HepG2 (cell line): Measurements from ENCODE around the gene PRKN. TPM values are rescaled to one million over a fixed set of nuclear protein-coding genes. Genes with fewer than 3 reads are reported as not detected.

Experiments
- ATAC-seq: fragments of 200-7000 bp; cut with Tn5 transposase; 3 replicates; pipeline ENCODE4 v1.9.1; 2020; ENCODE audit warnings: mild to moderate bottlenecking, moderate library complexity
- BruUV-seq: library from RNA; stranded (reverse); fragments of 400-500 nt; replicated peaks from 2 replicates; lab custom pipeline; 2021; lab: Mats Ljungman, UMichigan
- CTCF ChIA-PET: fragments of 300-600 bp; formaldehyde crosslinking; extraction: SDS; loops from one replicate; lab custom pipeline; 2021; ENCODE audit warnings: low total read pairs, inconsistent platforms, low intra/inter-chr PET ratio; lab: Yijun Ruan, JAX
- POLR2A ChIA-PET: fragments of 350-600 bp; sonication (Branson Sonifier 250); formaldehyde crosslinking; loops from one replicate; lab custom pipeline; 2020; ENCODE audit warnings: antibody characterized with exemption, inconsistent platforms; lab: Yijun Ruan, JAX
- DNase-seq: peaks from one replicate; pipeline ENCODE4 v3.0.0-alpha.2; 2015; ENCODE audit warnings: low spot score
- FAIRE-seq: peaks from 3 replicates; lab custom pipeline; 2011; peaks lifted over from hg19 to GRCh38; lab: Jason Lieb, UNC
- H2AFZ ChIP-seq: one replicate; pipeline ENCODE4 v1.6.1; 2011; ENCODE audit warnings: low read length, inconsistent platforms
- H3K27ac ChIP-seq: fragments of 300-600 bp; 3 replicates; pipeline ENCODE4 v1.8.0; 2011; ENCODE audit warnings: mixed run types, mild to moderate bottlenecking, mixed read lengths, low read length, inconsistent platforms; ENCODE audit not compliant: insufficient read depth; ENCODE audit errors: extremely low read length
- H3K27me3 ChIP-seq, 2 experiments: fragments of 200-600 bp in 1 of 2; 2 replicates in 1 of 2; 3 replicates in 1 of 2; pipeline versions ENCODE4 v1.6.0 to v1.8.0; 2011; ENCODE audit warnings: low read length in 2 of 2, mild to moderate bottlenecking in 2 of 2, moderate library complexity in 2 of 2, inconsistent platforms in 1 of 2; ENCODE audit not compliant: insufficient read depth in 2 of 2, control insufficient read depth in 1 of 2
- H3K36me3 ChIP-seq, 2 experiments: fragments of 200-600 bp in 1 of 2; replicated peaks in 1 of 2; 2 replicates in 1 of 2; 3 replicates in 1 of 2; pipeline versions ENCODE4 v1.5.1 to v1.8.0; 2011; ENCODE audit warnings: low read length in 2 of 2, inconsistent platforms in 1 of 2; ENCODE audit not compliant: insufficient read depth in 2 of 2, control insufficient read depth in 1 of 2
- H3K4me1 ChIP-seq: 2 replicates; pipeline ENCODE4 v1.5.1; 2012; ENCODE audit warnings: low read length, inconsistent platforms; ENCODE audit not compliant: insufficient read depth
- H3K4me2 ChIP-seq: 2 replicates; pipeline ENCODE4 v1.6.0; 2011; ENCODE audit warnings: low read depth, low read length, inconsistent platforms
- H3K4me3 ChIP-seq, 3 experiments: fragments of 200-600 bp in 1 of 3; sonication (generic), shearing (Covaris generic) in 1 of 3; replicated peaks in 1 of 3; 2 replicates each; pipeline ENCODE4 v1.5.1; 2011 to 2016; ENCODE audit warnings: low read length in 3 of 3, inconsistent platforms in 2 of 3, low read depth in 2 of 3, mild to moderate bottlenecking in 2 of 3, control low read depth in 1 of 3, mixed read lengths in 1 of 3; ENCODE audit not compliant: insufficient read depth in 1 of 3
- H3K79me2 ChIP-seq: one replicate; pipeline ENCODE4 v1.6.1; 2011; ENCODE audit warnings: low read length, inconsistent platforms; ENCODE audit not compliant: insufficient read depth
- H3K9ac ChIP-seq: 2 replicates; pipeline ENCODE4 v1.6.0; 2011; ENCODE audit warnings: mild to moderate bottlenecking, low read depth, low read length, inconsistent platforms; ENCODE audit not compliant: insufficient read depth
- H3K9me3 ChIP-seq: 2 replicates; pipeline ENCODE4 v1.5.1; 2012; ENCODE audit warnings: mild to moderate bottlenecking, low read length
- H4K20me1 ChIP-seq: 2 replicates; pipeline ENCODE4 v1.6.0; 2011; ENCODE audit warnings: inconsistent platforms, mild to moderate bottlenecking, low read length, moderate library complexity; ENCODE audit not compliant: insufficient read depth
- ETV5 ChIP-seq: IDR thresholded peaks from 2 replicates; pipeline ENCODE4 v1.6.1; 2018; ENCODE audit warnings: missing biosample characterization, missing genetic modification reagents, inconsistent platforms, borderline replicate concordance
- NR2F2 ChIP-seq: IDR thresholded peaks from 2 replicates; pipeline ENCODE4 v1.6.1; 2012; ENCODE audit warnings: low read depth, inconsistent platforms, borderline replicate concordance
- NR3C1 ChIP-seq: sonication (generic); formaldehyde crosslinking; IDR thresholded peaks from 2 replicates; pipeline ENCODE4 v1.4.0; 2020; ENCODE audit warnings: missing genetic modification reagents
- PRPF4 ChIP-seq: fragments of 200-400 bp; formaldehyde crosslinking; IDR thresholded peaks from 2 replicates; pipeline ENCODE4 v1.6.1; 2016; ENCODE audit warnings: low read length, low read depth; ENCODE audit not compliant: poor library complexity, severe bottlenecking
- SMAD3 ChIP-seq: sonication (generic); formaldehyde crosslinking; IDR thresholded peaks from 2 replicates; pipeline ENCODE4 v1.4.0; 2020; ENCODE audit warnings: missing genetic modification reagents
- ZFY ChIP-seq: sonication (generic); formaldehyde crosslinking; IDR thresholded peaks from 2 replicates; pipeline ENCODE4 v1.4.0; 2020; ENCODE audit warnings: missing genetic modification reagents
- ZNF563 ChIP-seq: sonication (generic); formaldehyde crosslinking; IDR thresholded peaks from 2 replicates; pipeline ENCODE4 v1.8.0; 2022; ENCODE audit warnings: mild to moderate bottlenecking, moderate library complexity, missing genetic modification reagents
- ZNF605 ChIP-seq: sonication (generic); formaldehyde crosslinking; IDR thresholded peaks from 2 replicates; pipeline ENCODE4 v1.8.0; 2022; ENCODE audit warnings: mild to moderate bottlenecking, missing genetic modification reagents
- WGBS: methylation state at CpG from one replicate; pipeline ENCODE4 v1.1.6; 2017; ENCODE audit warnings: low lambda C conversion rate; 5-methylcytosine and 5-hydroxymethylcytosine counted together
- in situ Hi-C: cut with HindIII; loops from 2 replicates; pipeline ENCODE4 v1.10.0; 2017; ENCODE audit warnings: low pct_unique_long_range_greater_than_20kb; ENCODE audit not compliant: extremely low pct_ligation_motif_present
- intact Hi-C: fragments of 100-400 bp; cut with micrococcal nuclease; formaldehyde crosslinking; loops from one replicate; pipeline ENCODE4 v1.10.0; 2022; ENCODE audit not compliant: unreplicated experiment
- polyA plus RNA-seq, 8 experiments: library from polyadenylated mRNA; depleted of rRNA in 3 of 8; stranded (reverse) in 7 of 8; unstranded in 1 of 8; fragments of >200 nt; fragmentation: Illumina TruSeq in 4 of 8; extraction: Trizol in 4 of 8; gene quantifications; 2 replicates each; pipeline versions ENCODE4 v1.2.1 to v1.2.3, GENCODE V29; 2011 to 2016; ENCODE audit warnings: low read depth in 4 of 8, missing spikeins in 1 of 8, mixed read lengths in 1 of 8; ENCODE audit not compliant: insufficient read depth in 1 of 8
- total RNA-seq, 5 experiments: library from RNA; depleted of rRNA; stranded (reverse); fragments of >200 nt; fragmentation: Illumina TruSeq; extraction: Trizol; gene quantifications; 2 replicates each; pipeline ENCODE4 v1.2.3, GENCODE V29; 2016; ENCODE audit warnings: low read depth in 1 of 5
- TF ChIP-seq, protein P1 (sequence below): sonication (generic); formaldehyde crosslinking; IDR thresholded peaks from 2 replicates; pipeline ENCODE4 v1.5.0; 2020; ENCODE audit warnings: missing genetic modification reagents

PRKN gene
- total and polyA plus RNA-seq, 2 of the 13 experiments (the other 11 are each of a cell fraction or from before 2014, with no cell fraction given): 0.31 to 0.44 TPM

DNA sequence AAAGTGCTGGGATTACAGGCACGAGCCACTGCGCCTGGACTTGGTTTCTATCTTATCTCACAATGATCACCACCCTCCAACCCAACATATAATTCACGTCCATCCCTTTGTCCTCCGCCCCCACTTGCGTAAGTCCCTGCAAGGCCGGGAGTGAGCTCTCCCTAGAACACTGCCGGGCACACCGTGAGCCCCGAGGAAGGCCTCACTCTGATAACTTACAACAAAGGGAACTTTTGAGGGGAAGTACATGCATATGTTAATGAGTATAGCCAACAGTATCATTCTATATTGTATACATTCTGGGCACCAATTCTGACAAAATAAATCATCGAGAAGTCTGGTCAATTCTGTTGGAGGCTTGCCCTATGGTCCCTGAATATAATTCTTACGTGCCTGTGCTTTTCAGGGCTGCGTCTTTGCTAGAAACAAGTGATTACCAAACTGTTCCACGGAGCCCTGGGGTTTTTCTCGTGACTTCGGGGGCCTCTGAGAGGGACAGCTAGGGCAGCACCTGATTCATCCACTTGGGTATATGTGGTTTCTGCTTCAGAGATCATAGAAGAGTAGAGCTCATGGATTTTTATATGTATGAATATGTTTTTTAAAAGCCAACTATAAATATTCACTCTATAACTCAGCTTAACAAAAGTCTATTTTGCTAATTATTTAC is 983.9 kb downstream of the PRKN start:
- Histone ChIP-seq H3K4me2 (no peak overlapping the region), H3K9ac (no peak overlapping the region), H4K20me1 (no peaks in the 10 kb centered on the region), H3K4me1 (no peaks in the 10 kb centered on the region), H3K79me2 (no peaks in the 10 kb centered on the region), H3K4me3 (no peak overlapping the region), H3K27ac (no peak overlapping the region)
- 41% methylated on average over 15 of the region's 15 CpGs for WGBS
- POLR2A ChIA-PET: no interaction called here
- intact Hi-C loops: loop anchor here (10.0 kb wide), 1 partner anchor 981 kb away; the partner anchor contains the start of genes PACRG and PRKN
- no peak for FAIRE-seq
- TF ChIP-seq NR3C1 (no peak), ZFY (CRISPR knock-in tag) (no peak), SMAD3 (CRISPR knock-in tag) (no peak), ETV5 (CRISPR knock-in tag) (no peak), PRPF4 (no peak), NR2F2 (no peak), ZNF605 (no peak), ZNF563 (no peak)
- TF ChIP-seq, protein P1, sequence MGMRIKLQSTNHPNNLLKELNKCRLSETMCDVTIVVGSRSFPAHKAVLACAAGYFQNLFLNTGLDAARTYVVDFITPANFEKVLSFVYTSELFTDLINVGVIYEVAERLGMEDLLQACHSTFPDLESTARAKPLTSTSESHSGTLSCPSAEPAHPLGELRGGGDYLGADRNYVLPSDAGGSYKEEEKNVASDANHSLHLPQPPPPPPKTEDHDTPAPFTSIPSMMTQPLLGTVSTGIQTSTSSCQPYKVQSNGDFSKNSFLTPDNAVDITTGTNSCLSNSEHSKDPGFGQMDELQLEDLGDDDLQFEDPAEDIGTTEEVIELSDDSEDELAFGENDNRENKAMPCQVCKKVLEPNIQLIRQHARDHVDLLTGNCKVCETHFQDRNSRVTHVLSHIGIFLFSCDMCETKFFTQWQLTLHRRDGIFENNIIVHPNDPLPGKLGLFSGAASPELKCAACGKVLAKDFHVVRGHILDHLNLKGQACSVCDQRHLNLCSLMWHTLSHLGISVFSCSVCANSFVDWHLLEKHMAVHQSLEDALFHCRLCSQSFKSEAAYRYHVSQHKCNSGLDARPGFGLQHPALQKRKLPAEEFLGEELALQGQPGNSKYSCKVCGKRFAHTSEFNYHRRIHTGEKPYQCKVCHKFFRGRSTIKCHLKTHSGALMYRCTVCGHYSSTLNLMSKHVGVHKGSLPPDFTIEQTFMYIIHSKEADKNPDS (CRISPR knock-in tag): no peak
- TF ChIP-seq, all 625 proteins: peak for 0
- CTCF ChIA-PET: no interaction called here
- Histone ChIP-seq H3K27me3 (no peaks in the 10 kb centered on the region), H3K36me3 (no peaks in the 10 kb centered on the region), H2AFZ (no peak overlapping the region), H3K9me3 (no peaks in the 10 kb centered on the region)
- no TSS peak for BruUV-seq
- ATAC-seq (no peak), DNase-seq (no peak)
- in situ Hi-C loops: no loop called here
